ENCODE measurements around the gene STRBP. TPM values are rescaled to one million over a fixed set of nuclear protein-coding genes. Genes with fewer than 3 reads are reported as not detected.
"Not testable (repeated sequence)": the region's sequence is repeated elsewhere in the genome, so short reads cannot be mapped to it uniquely, and the experiment has no call there.

Gene STRBP
- total and polyA plus RNA-seq, 2 donors: 41.8 to 48.4 TPM

GRCh38 chr9:123305879-123306278 lies 37.5 kb upstream of the STRBP start:
- no peaks in the 10 kb centered on the region for H3K36me3 ChIP-seq (ENCODE audit: control insufficient read depth in 2 of 2, insufficient read depth in 2 of 2, low read length in 1 of 2)
- H3K27me3 ChIP-seq (ENCODE audit: control insufficient read depth in 2 of 2, insufficient read depth in 1 of 2, low read length in 1 of 2): no peaks in the 10 kb centered on the region
- peaks cover 0 to 39% of the 10 kb centered on the region in 2 donors for H3K4me1 ChIP-seq (ENCODE audit: control insufficient read depth in 2 of 2, insufficient read depth in 2 of 2, low read length in 2 of 2)
- WGBS: 54% methylated on average over 4 of the region's 4 CpGs
- DNase-seq (ENCODE audit: low read depth in 6 of 9, low spot score in 9 of 9): no peak
- no peak overlapping the region for H3K27ac ChIP-seq (ENCODE audit: low read depth in 1 of 2, low read length in 1 of 2)
- H3K4me3 ChIP-seq (ENCODE audit: low read length in 2 of 2): no peak overlapping the region
- H3K9me3 ChIP-seq (ENCODE audit: control insufficient read depth in 2 of 2, insufficient read depth in 1 of 2, low read length in 1 of 2): no peaks in the 10 kb centered on the region

- DNase-seq (ENCODE audit: low read depth in 6 of 9, low spot score in 9 of 9): no peak
- no peaks in the 10 kb centered on the region for H3K27me3 ChIP-seq (ENCODE audit: control insufficient read depth in 2 of 2, insufficient read depth in 1 of 2, low read length in 1 of 2)
- WGBS: 96% methylated on average over 4 of the region's 4 CpGs
- no peaks in the 10 kb centered on the region for H3K9me3 ChIP-seq (ENCODE audit: control insufficient read depth in 2 of 2, insufficient read depth in 1 of 2, low read length in 1 of 2)
- no peak overlapping the region for H3K27ac ChIP-seq (ENCODE audit: low read depth in 1 of 2, low read length in 1 of 2)
- no peaks in the 10 kb centered on the region for H3K36me3 ChIP-seq (ENCODE audit: control insufficient read depth in 2 of 2, insufficient read depth in 2 of 2, low read length in 1 of 2)
- H3K4me1 ChIP-seq (ENCODE audit: control insufficient read depth in 2 of 2, insufficient read depth in 2 of 2, low read length in 2 of 2): peaks cover 0 to 54% of the 10 kb centered on the region in 2 donors
- no peak overlapping the region for H3K4me3 ChIP-seq (ENCODE audit: low read length in 2 of 2)
These were observed 35.9 kb upstream of the STRBP start for GRCh38 chr9:123304340-123304691.

DNA sequence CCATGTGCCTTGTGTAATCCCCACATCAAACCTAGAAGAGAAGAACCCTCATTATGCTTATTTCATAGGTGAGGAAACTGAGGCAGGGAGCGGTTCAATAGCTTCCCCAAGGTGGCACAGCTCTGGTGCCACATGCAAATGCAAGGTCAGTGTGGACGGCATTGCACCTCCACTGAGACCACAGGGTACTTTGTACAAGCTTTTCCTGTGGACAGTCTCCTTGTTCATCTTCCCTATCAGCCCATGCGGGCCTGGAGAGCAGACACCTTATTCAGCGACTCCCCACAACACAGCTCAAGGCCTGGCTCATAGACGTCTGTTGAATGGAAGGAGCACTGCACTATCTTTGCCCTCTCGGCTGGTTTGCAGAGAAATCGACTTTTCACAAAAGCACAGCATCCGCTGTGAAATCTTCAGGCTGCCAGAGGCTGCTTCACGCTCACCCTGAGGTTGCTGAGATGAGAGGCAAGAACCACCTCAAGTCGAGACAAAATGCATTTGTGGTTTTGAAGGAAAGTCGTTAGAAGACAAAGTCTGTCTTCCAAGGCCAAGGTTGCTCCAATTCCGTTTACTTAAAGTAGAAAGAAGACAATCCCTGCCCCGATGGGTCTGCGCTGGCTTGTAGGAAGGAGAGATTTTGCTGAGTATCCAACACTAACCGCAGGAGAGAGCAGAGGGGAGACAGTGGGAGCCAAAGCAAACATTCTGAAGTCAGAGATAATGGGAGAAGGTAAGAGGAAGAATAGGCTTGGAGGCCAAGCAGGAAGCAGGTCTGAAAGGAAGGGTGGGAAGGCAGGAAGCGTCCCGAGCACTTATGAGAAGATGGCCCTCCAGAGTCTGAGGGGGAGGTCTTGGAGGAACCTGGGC lies 34.2 kb upstream of the STRBP start:
- Histone ChIP-seq H3K27me3 (ENCODE audit: control insufficient read depth in 2 of 2, insufficient read depth in 1 of 2, low read length in 1 of 2) (no peaks in the 10 kb centered on the region), H3K36me3 (ENCODE audit: control insufficient read depth in 2 of 2, insufficient read depth in 2 of 2, low read length in 1 of 2) (no peaks in the 10 kb centered on the region), H3K4me1 (ENCODE audit: control insufficient read depth in 2 of 2, insufficient read depth in 2 of 2, low read length in 2 of 2) (peaks cover 0 to 54% of the 10 kb centered on the region in 2 donors), H3K4me3 (ENCODE audit: low read length in 2 of 2) (no peak overlapping the region), H3K9me3 (ENCODE audit: control insufficient read depth in 2 of 2, insufficient read depth in 1 of 2, low read length in 1 of 2) (no peaks in the 10 kb centered on the region), H3K27ac (ENCODE audit: low read depth in 1 of 2, low read length in 1 of 2) (peak overlapping the region; percentile 61 to 66)
- DNase-seq (ENCODE audit: low read depth in 6 of 9, low spot score in 9 of 9): peak in 6 of 9 donors; percentile 26 to 81 (median 57)
- WGBS: 72% methylated on average over 17 of the region's 17 CpGs

DNA sequence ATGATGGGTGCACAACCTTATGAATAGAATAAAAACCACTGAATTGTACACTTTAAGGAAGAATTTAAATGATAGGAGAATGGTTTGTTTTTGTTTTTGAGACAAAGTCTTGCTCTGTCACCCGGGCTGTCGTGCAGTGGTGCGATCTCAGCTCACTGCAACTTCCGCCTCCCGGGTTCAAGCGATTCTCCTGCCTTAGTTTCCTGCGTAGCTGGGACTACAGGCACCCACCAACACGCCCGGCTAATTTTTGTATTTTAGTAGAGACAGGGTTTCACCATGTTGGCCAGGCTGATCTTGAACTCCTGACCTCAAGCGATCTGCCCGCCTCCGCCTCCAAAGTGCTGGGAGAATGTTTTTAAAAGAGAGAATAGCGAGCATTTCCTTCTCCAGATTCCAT lies 33.5 kb upstream of the STRBP start:
- Histone ChIP-seq H3K27ac (ENCODE audit: low read depth in 1 of 2, low read length in 1 of 2) (peak overlapping the region in 1 of 2 donors; percentile 58), H3K4me1 (ENCODE audit: control insufficient read depth in 2 of 2, insufficient read depth in 2 of 2, low read length in 2 of 2) (peaks cover 0 to 54% of the 10 kb centered on the region in 2 donors)
- not testable (repeated sequence) for H3K27me3 ChIP-seq (ENCODE audit: control insufficient read depth in 2 of 2, insufficient read depth in 1 of 2, low read length in 1 of 2); DNase-seq (ENCODE audit: low read depth in 6 of 9, low spot score in 9 of 9); H3K9me3 ChIP-seq (ENCODE audit: control insufficient read depth in 2 of 2, insufficient read depth in 1 of 2, low read length in 1 of 2); H3K4me3 ChIP-seq (ENCODE audit: low read length in 2 of 2); H3K36me3 ChIP-seq (ENCODE audit: control insufficient read depth in 2 of 2, insufficient read depth in 2 of 2, low read length in 1 of 2)
- 86% methylated on average over 13 of the region's 13 CpGs for WGBS

GRCh38 chr9:123300554-123300953 lies 32.2 kb upstream of the STRBP start:
- H3K27me3 ChIP-seq (ENCODE audit: control insufficient read depth in 2 of 2, insufficient read depth in 1 of 2, low read length in 1 of 2): no peaks in the 10 kb centered on the region
- no peaks in the 10 kb centered on the region for H3K9me3 ChIP-seq (ENCODE audit: control insufficient read depth in 2 of 2, insufficient read depth in 1 of 2, low read length in 1 of 2)
- no peak for DNase-seq (ENCODE audit: low read depth in 6 of 9, low spot score in 9 of 9)
- peaks cover 0 to 52% of the 10 kb centered on the region in 2 donors for H3K4me1 ChIP-seq (ENCODE audit: control insufficient read depth in 2 of 2, insufficient read depth in 2 of 2, low read length in 2 of 2)
- H3K36me3 ChIP-seq (ENCODE audit: control insufficient read depth in 2 of 2, insufficient read depth in 2 of 2, low read length in 1 of 2): no peaks in the 10 kb centered on the region
- no peak overlapping the region for H3K4me3 ChIP-seq (ENCODE audit: low read length in 2 of 2)
- WGBS: 97% methylated on average over 3 of the region's 3 CpGs
- H3K27ac ChIP-seq (ENCODE audit: low read depth in 1 of 2, low read length in 1 of 2): no peak overlapping the region

- H3K27me3 ChIP-seq (ENCODE audit: control insufficient read depth in 2 of 2, insufficient read depth in 1 of 2, low read length in 1 of 2): no peaks in the 10 kb centered on the region
- 92% methylated on average over 10 of the region's 10 CpGs for WGBS
- H3K27ac ChIP-seq (ENCODE audit: low read depth in 1 of 2, low read length in 1 of 2): no peak overlapping the region
- H3K9me3 ChIP-seq (ENCODE audit: control insufficient read depth in 2 of 2, insufficient read depth in 1 of 2, low read length in 1 of 2): no peaks in the 10 kb centered on the region
- H3K36me3 ChIP-seq (ENCODE audit: control insufficient read depth in 2 of 2, insufficient read depth in 2 of 2, low read length in 1 of 2): no peaks in the 10 kb centered on the region
- no peak for DNase-seq (ENCODE audit: low read depth in 6 of 9, low spot score in 9 of 9)
- peaks cover 0 to 43% of the 10 kb centered on the region in 2 donors for H3K4me1 ChIP-seq (ENCODE audit: control insufficient read depth in 2 of 2, insufficient read depth in 2 of 2, low read length in 2 of 2)
- no peak overlapping the region for H3K4me3 ChIP-seq (ENCODE audit: low read length in 2 of 2)
These were observed 31.3 kb upstream of the STRBP start for GRCh38 chr9:123299558-123300126.

DNA sequence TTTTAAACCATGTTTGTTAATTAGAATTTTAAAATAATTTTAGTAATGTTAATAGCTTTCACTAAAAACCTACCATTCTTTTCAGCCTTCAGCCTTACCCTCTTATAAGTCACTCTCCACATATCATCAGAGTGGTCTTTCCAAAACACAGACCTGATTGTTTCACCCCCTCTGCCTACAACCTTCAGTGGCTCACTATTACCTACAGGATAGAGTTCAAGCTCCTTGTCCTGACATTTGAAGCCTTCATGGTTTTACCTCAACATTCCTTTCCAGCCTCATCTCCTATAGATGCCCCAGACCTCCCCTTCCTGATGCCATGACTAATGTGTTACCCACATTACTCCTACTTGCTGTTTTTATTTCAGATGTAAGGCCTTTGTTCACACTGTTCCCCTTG lies 27.8 kb upstream of the STRBP start:
- Histone ChIP-seq H3K4me1 (ENCODE audit: control insufficient read depth in 2 of 2, insufficient read depth in 2 of 2, low read length in 2 of 2) (peaks cover 0 to 14% of the 10 kb centered on the region in 2 donors), H3K27ac (ENCODE audit: low read depth in 1 of 2, low read length in 1 of 2) (no peak overlapping the region), H3K27me3 (ENCODE audit: control insufficient read depth in 2 of 2, insufficient read depth in 1 of 2, low read length in 1 of 2) (no peaks in the 10 kb centered on the region), H3K4me3 (ENCODE audit: low read length in 2 of 2) (no peak overlapping the region), H3K9me3 (ENCODE audit: control insufficient read depth in 2 of 2, insufficient read depth in 1 of 2, low read length in 1 of 2) (no peaks in the 10 kb centered on the region), H3K36me3 (ENCODE audit: control insufficient read depth in 2 of 2, insufficient read depth in 2 of 2, low read length in 1 of 2) (no peaks in the 10 kb centered on the region)
- DNase-seq (ENCODE audit: low read depth in 6 of 9, low spot score in 9 of 9): no peak

DNA sequence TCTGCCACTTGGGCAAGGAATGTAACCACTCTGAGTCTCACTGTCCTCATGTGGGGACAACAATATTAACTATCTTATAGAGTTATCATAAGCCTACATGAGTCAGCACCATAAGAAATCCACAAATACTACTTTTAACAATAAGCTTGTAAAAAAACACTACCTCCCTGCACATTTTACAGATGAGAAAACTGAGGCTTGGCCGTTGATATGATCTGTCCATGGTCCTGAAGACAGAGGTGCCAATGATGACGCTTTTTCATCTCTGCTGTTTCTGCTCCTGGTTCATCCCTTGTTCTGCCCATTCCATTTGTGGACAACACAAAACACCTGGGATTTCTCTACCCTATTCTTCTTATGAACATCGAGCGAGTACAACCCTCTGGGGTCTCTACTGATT lies 23.4 kb upstream of the STRBP start:
- DNase-seq (ENCODE audit: low read depth in 6 of 9, low spot score in 9 of 9): no peak
- Histone ChIP-seq H3K4me3 (ENCODE audit: low read length in 2 of 2) (no peak overlapping the region), H3K4me1 (ENCODE audit: control insufficient read depth in 2 of 2, insufficient read depth in 2 of 2, low read length in 2 of 2) (no peaks in the 10 kb centered on the region), H3K27me3 (ENCODE audit: control insufficient read depth in 2 of 2, insufficient read depth in 1 of 2, low read length in 1 of 2) (no peaks in the 10 kb centered on the region), H3K9me3 (ENCODE audit: control insufficient read depth in 2 of 2, insufficient read depth in 1 of 2, low read length in 1 of 2) (no peaks in the 10 kb centered on the region), H3K36me3 (ENCODE audit: control insufficient read depth in 2 of 2, insufficient read depth in 2 of 2, low read length in 1 of 2) (no peaks in the 10 kb centered on the region), H3K27ac (ENCODE audit: low read depth in 1 of 2, low read length in 1 of 2) (no peak overlapping the region)
- 93% methylated on average over 4 of the region's 4 CpGs for WGBS

- DNase-seq (ENCODE audit: low read depth in 6 of 9, low spot score in 9 of 9): no peak
- Histone ChIP-seq H3K4me3 (ENCODE audit: low read length in 2 of 2) (no peak overlapping the region), H3K27me3 (ENCODE audit: control insufficient read depth in 2 of 2, insufficient read depth in 1 of 2, low read length in 1 of 2) (no peaks in the 10 kb centered on the region), H3K27ac (ENCODE audit: low read depth in 1 of 2, low read length in 1 of 2) (no peak overlapping the region), H3K36me3 (ENCODE audit: control insufficient read depth in 2 of 2, insufficient read depth in 2 of 2, low read length in 1 of 2) (no peaks in the 10 kb centered on the region), H3K9me3 (ENCODE audit: control insufficient read depth in 2 of 2, insufficient read depth in 1 of 2, low read length in 1 of 2) (no peaks in the 10 kb centered on the region), H3K4me1 (ENCODE audit: control insufficient read depth in 2 of 2, insufficient read depth in 2 of 2, low read length in 2 of 2) (no peaks in the 10 kb centered on the region)
- 89% methylated on average over 3 of the region's 3 CpGs for WGBS
These were observed 22.4 kb upstream of the STRBP start for GRCh38 chr9:123290764-123291163.

Data from thymus (tissue), 11 donors.